HG02870 (cell line): ENCODE measurements around the gene INSC.
A peak's percentile ranks its signal among the peaks of the same experiment; 100 is the strongest.

ENCODE experiments used
- ATAC-seq: cut with Tn5 transposase; IDR thresholded peaks from one replicate; pipeline ENCODE4 v1.9.1; 2021; ENCODE audit warnings: mild to moderate bottlenecking, moderate library complexity; ENCODE audit not compliant: unreplicated experiment

Gene INSC

DNA sequence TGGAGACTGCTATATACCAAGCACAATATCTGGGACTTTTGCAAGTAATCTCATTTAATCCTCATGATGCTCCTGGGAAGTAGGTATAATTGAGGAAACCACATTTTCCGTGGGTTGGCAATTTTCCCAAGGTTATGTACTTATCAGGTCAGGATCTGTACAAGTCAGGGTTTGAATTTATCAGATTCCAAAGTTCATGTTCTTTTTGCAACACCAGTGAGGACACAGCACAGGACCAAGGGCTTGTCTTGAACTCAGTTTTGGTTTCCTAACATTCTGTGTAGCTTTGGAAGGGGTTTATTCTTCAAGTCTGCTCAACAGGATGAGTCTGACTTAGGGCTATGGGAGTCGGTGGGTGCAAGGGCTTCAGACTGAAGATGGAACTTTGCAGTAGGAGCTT lies 30.4 kb downstream of the INSC start:
- no peak for ATAC-seq

- ATAC-seq = no peak
These were observed 30.9 kb downstream of the INSC start for GRCh38 chr11:15145615-15146014.

- no peak for ATAC-seq
These were observed 31.7 kb downstream of the INSC start for GRCh38 chr11:15146271-15147003.

DNA sequence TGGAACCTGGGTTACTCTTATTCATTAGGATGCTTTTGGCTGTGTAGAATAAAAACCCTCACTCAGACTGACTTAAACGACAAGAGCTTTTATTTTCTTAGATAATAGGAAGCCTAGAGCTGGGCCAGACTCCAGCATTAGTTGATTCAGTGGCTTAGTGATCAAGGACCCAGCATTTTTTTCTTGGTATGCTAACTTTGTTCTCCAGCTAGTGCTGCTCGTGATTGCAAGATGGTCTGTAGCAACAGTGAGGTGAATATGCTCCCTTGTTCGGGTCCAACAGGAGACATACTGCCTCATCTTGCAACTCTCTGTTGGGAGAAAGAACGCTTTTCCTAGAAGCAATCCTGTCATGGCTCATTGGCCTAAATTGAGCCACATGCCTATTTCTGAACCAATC lies 33.4 kb downstream of the INSC start:
- ATAC-seq = no peak

GRCh38 chr11:15149050-15149449 lies 34.3 kb downstream of the INSC start:
- ATAC-seq = no peak

- ATAC-seq = no peak
These were observed 35.8 kb downstream of the INSC start for GRCh38 chr11:15150507-15150906.

- no peak for ATAC-seq
These were observed 38.5 kb downstream of the INSC start for GRCh38 chr11:15153231-15153630.

- no peak for ATAC-seq
These were observed 42.5 kb downstream of the INSC start for GRCh38 chr11:15157181-15157580.

- no peak for ATAC-seq
These were observed 42.9 kb downstream of the INSC start for GRCh38 chr11:15157606-15158137.

DNA sequence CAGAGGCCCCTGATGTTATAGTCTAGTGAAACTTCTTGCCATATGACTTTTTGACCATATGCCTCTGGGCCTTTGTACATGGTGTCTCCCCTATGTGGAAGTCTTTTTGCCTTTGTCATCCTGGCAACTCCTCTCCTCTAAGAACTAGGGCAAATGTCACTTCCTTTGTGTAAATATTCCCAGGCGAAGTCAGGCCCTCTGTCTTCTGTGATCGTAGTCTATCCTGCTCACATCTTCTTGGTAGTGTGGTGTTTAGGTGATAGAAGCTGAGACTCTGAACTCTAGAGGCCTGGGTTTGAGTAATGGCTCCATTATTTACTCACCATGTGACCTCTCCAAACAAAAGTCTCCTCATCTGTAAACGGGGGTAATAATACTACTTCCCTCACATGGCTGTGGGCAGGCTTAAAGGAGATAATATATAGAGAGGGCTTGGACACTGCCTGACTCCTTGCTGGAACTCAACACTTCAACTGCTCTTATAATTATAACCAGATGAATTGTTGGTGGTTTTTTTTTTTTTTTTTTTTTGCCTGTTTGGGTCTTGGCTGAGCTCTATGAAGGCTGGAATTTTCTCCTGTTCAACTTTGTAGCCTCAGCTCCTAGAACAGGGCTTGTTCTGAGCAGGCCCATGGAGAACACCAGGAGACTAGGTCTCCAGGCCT lies 43.8 kb downstream of the INSC start:
- no peak for ATAC-seq

DNA sequence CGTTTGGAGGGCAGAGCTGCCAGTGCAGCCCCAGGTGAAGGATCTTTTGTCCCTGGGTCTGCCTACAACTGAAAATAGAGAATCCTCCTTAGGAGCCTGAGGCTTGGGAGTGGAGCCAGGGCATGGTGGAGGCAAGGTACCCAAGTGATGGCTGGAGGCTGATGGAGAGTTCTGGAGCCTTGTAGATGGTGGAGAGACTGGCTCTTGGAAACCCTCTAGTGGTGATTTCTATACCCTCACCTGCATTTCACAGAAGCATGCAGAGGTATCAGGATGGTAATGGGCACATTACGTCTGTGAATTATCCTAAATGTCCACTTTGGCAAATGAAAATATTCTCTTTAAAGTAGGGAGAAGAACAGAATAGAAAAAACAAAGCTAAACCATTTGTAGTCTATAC lies 44.4 kb downstream of the INSC start:
- peak; percentile 58 for ATAC-seq

DNA sequence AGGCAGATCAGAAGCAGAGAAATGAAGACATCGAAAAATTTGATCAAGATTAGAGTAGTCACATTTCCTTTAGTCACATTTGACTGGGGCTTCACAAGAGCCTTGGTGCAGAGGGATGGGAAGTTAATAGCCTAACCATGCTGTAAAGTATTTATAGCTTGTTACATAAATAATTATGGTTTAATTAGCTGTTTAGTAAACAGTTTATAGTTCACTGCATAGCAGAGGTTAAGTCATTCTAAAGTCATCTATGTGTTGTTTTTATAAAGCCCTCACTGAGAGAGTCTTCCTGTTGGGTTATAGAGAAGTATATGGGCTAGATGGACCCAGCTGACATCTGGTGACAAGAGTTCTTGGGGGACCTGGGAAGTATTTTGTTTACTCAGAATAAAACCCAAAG lies 47.1 kb downstream of the INSC start:
- no peak for ATAC-seq

- no peak for ATAC-seq
These were observed 48.4 kb downstream of the INSC start for GRCh38 chr11:15163136-15163535.

GRCh38 chr11:15166204-15166603 lies 51.5 kb downstream of the INSC start:
- ATAC-seq = no peak

DNA sequence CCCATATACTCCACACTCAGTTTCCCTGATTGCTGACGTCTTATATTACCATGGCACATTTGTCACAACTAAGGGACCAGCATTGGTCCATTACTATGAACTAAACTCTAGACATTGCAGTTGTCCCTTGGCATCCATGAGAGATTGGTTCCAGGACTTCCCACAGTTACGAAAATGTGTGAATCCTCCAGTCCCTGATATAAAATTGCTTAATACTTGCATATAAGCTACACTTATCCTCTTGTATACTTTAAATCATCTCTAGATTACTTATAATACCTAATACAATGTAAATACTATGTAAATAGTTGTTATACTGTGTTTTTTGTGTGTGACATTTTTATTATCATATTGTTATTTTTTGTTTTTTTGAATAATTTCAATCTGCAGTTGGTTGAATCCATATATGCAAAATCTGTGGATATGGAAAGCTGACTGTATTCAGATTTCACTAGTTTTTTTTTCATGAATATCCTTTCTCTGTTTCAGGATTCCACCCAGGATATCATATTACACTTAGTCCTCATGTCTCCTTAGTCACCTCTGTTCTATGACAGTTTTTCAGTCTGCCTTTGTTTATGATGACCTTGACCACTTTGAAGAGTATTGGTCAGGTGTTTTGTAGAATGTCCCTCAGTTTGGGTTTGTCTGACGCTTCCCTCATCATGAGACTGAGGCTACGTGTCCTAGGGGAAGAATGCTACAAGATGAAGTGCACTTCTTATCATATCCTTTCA lies 55.3 kb downstream of the INSC start:
- ATAC-seq = no peak

- no peak for ATAC-seq
These were observed 56.0 kb downstream of the INSC start for GRCh38 chr11:15170698-15171097.

- ATAC-seq = no peak
These were observed 57.2 kb downstream of the INSC start for GRCh38 chr11:15171956-15172355.

- no peak for ATAC-seq
These were observed 61.1 kb downstream of the INSC start for GRCh38 chr11:15175831-15176230.

DNA sequence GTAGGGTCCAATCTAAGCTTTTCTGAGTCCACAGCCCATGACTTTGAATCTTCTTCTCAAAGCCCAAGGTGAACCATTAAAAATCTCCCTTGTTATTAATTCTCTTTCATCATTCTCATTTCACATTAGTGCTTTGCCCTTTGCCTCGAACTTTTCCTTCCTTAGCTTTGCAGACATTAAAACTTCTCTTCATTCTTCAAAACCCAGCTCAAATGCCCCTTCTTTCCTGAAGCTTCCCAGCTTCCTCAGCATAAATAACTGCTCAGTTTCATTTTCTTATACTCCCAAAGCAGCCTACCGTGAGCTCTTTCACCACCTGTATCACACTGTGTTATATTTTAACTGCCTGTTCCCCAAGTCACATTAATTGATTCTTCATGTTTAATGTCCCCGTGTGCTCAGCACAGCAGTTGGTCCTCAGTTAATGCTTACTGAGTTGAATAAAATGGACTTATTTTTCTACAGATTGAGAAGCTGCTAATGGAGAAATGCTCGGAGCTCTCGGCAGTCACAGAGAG lies 62.0 kb downstream of the INSC start:
- no peak for ATAC-seq

DNA sequence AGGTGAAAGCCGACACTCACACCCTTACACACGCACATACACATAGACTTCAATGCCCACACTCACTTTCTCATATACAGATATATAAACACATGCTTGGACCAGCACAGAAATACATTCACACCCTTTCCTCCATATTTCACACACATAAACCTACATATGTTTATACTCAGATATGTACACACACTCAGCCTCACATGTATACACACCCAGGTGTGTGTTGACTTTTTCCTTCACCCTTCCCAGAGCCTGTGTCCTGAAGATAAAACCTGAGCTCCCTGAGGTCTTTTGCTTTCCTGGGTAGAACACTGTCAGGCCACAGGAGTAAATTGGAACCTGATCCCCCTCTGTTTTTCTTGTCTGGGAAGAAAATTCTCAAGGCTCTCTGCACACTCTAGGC lies 62.8 kb downstream of the INSC start:
- no peak for ATAC-seq

- no peak for ATAC-seq
These were observed 63.5 kb downstream of the INSC start for GRCh38 chr11:15178214-15178613.

DNA sequence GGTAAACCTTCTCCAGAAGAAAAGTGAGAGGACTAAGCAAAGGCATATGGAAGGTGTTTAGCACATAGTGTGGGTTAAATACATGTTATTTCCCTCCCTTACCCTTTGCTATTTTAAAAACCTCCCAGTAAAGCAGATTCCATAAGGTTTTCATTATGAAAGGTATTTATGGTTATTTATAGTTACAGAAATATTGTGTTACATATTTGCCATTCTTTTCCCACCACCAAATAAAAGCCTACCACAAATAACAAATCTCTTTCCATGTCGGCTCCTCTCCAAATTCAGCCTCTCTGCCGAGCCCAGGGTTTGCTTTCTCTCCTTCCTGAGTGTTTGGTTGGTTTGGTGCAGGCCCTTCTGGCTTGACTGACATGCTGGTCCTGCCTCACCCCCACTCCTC lies 64.4 kb downstream of the INSC start:
- no peak for ATAC-seq
